HG03135 (cell line): ENCODE results near the gene C19orf67.
"Not testable (repeated sequence)": the region's sequence is repeated elsewhere in the genome, so short reads cannot be mapped to it uniquely, and the experiment has no call there.

ENCODE experiments used
- ATAC-seq: cut with Tn5 transposase; IDR thresholded peaks from one replicate; pipeline ENCODE4 v1.9.1; 2021; ENCODE audit warnings: mild to moderate bottlenecking, moderate library complexity; ENCODE audit not compliant: unreplicated experiment

The C19orf67 gene

GRCh38 chr19:14059093-14059480 is 26.5 kb downstream of the C19orf67 start:
- ATAC-seq: no peak

GRCh38 chr19:14058182-14059092 is 27.1 kb downstream of the C19orf67 start:
- ATAC-seq: no peak

- no peak for ATAC-seq
Measured at GRCh38 chr19:14056741-14057356, 28.7 kb downstream of the C19orf67 start.

- no peak for ATAC-seq
Measured at GRCh38 chr19:14056069-14056666, 29.4 kb downstream of the C19orf67 start.

- ATAC-seq: no peak
Measured at GRCh38 chr19:14055396-14055795, 30.2 kb downstream of the C19orf67 start.

- ATAC-seq: no peak
Measured at GRCh38 chr19:14054721-14055120, 30.9 kb downstream of the C19orf67 start.

GRCh38 chr19:14054099-14054498 is 31.5 kb downstream of the C19orf67 start:
- ATAC-seq: no peak

GRCh38 chr19:14053500-14053899 is 32.1 kb downstream of the C19orf67 start:
- ATAC-seq: no peak

- ATAC-seq: no peak
Measured at GRCh38 chr19:14053032-14053431, 32.6 kb downstream of the C19orf67 start.

GRCh38 chr19:14052470-14052869 is 33.1 kb downstream of the C19orf67 start:
- no peak for ATAC-seq

GRCh38 chr19:14051980-14052379 is 33.6 kb downstream of the C19orf67 start:
- ATAC-seq: no peak

- ATAC-seq: not testable (repeated sequence)
Measured at GRCh38 chr19:14050961-14051360, 34.6 kb downstream of the C19orf67 start.

GRCh38 chr19:14050512-14050911 is 35.1 kb downstream of the C19orf67 start:
- no peak for ATAC-seq

GRCh38 chr19:14048443-14049153 is 37.0 kb downstream of the C19orf67 start:
- no peak for ATAC-seq

GRCh38 chr19:14047866-14048265 is 37.7 kb downstream of the C19orf67 start:
- not testable (repeated sequence) for ATAC-seq

GRCh38 chr19:14042659-14043608 is 42.6 kb downstream of the C19orf67 start:
- not testable (repeated sequence) for ATAC-seq

- ATAC-seq: no peak
Measured at GRCh38 chr19:14039181-14039580, 46.4 kb downstream of the C19orf67 start.

- no peak for ATAC-seq
Measured at GRCh38 chr19:14035706-14036105, 49.9 kb downstream of the C19orf67 start.

GRCh38 chr19:14035159-14035558 is 50.4 kb downstream of the C19orf67 start:
- not testable (repeated sequence) for ATAC-seq

- ATAC-seq: no peak
Measured at GRCh38 chr19:14033946-14034345, 51.6 kb downstream of the C19orf67 start.
